NCI-H2081 (cell line): Measurements from ENCODE around the gene RRP15.

Experiments used
- DNase-seq, 2 experiments: peaks; one replicate each; lab custom pipeline; 2025; lab: John Stamatoyannopoulos, UW

The RRP15 gene

GRCh38 chr1:218362418-218363076 lies 77.5 kb downstream of the RRP15 start:
- DNase-seq, result no peak

GRCh38 chr1:218363141-218363540 lies 78.0 kb downstream of the RRP15 start:
- no peak for DNase-seq

DNA sequence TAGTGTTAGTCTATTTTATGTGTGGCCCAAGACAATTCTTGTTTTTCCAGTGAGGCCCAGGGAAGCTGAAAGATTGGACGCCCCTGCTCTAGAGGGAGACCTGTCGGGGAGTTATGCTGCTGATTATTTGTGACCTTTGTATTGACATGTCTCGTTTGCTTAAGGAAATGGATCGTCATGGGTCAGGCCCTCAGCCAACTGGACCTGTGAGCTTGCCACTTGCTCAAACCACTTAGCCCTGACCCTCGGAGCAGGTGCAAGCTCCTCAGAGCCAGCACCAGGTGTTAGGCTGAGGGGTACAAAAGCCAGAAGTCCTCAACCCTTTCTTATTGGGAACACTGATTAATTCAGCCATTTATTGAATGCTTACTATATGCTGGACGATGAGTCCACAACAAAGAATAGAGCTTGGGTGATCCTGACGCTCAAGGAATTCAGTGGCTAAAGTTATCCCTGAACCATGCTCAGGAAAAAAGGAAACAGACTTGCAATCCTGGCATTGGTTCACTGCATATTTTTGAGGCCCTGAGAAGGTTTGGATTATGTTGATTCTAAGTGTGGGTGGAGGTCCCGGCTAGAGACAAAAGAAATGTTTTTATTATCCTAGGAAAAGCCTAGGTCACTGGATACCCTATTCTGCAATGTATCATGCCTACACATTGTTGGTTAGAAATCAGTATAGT lies 79.1 kb downstream of the RRP15 start:
- no peak for DNase-seq

DNA sequence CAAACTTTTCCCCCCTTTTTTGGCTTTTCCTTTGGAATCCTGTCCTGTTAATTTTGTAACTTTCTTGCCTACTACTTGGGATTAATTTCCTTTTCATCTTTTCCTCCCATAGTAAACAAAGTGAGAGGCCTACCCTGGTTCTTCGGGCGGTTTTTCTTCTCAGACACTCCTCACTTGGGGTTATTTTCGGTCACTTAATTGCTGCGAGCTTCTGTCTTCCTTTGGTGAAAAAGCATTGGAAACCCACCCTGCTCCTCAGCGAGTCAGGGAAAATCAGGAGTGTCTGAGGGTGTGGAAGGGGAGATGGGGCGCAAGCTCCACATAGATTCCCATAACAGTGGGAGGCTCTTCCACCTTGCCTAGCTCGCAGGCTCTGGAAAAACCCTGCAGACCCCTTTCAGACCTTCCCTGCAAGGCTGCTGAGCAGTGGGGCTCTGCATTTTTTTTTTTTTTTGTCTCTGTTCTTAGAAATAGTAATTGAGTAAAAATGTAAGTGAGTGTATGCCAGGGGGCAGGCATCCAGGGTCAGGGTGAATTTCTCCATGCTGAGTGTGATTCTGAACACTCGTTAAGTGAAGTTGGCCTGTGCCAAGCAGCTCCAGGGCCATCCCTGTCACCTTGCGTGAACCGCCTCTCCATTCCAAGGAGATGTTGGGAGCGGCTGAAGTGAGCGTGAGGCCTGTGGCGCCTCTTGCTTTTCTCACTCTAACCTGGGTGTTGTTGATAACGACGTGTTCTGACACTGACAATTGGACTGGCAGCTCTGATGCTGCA lies 80.3 kb downstream of the RRP15 start:
- DNase-seq, result no peak

- peak in 1 of 2 experiments; percentile 58 for DNase-seq
Observed at GRCh38 chr1:218366322-218367052, 81.4 kb downstream of the RRP15 start.

- no peak for DNase-seq
Observed at GRCh38 chr1:218367118-218367517, 82.0 kb downstream of the RRP15 start.

- no peak for DNase-seq
Observed at GRCh38 chr1:218368686-218369085, 83.6 kb downstream of the RRP15 start.

DNA sequence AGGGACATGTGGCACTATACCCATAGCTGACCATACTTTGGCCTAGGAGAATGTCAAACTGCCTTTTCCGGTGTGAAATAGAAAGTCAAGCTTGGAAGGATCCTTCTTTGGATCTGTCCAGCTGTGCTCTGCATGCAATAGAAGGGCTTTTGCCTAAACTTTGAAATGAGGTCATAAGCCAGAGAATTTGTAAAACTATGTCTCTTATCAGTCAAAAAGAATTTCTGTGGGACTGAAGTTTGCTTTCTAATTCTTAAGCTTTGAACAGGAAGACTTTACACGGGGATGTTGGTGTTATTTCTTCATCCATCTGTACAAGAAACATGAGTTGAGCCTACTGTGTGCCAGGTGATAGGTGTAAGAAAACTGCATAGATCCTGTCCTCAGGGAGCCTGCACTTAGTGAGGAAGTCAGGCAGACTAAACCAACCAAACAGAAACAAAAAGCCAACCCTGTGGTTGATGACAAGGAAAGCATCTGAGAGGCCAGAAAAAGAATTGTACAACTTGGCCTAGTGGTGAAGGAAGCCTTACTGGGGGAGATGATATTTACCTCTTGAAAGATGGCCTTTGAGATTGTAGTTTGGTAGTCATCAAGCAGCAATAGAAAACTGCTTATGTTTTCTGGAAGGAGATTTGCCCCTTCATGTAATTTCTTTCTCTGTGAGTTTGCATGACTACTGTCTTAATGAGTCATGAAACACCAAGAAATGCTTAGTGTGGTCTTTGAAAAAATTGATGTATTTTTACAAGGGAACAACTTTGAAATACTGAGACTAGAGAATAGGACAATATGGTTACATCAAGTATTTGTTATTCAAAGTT lies 84.8 kb downstream of the RRP15 start:
- no peak for DNase-seq

DNA sequence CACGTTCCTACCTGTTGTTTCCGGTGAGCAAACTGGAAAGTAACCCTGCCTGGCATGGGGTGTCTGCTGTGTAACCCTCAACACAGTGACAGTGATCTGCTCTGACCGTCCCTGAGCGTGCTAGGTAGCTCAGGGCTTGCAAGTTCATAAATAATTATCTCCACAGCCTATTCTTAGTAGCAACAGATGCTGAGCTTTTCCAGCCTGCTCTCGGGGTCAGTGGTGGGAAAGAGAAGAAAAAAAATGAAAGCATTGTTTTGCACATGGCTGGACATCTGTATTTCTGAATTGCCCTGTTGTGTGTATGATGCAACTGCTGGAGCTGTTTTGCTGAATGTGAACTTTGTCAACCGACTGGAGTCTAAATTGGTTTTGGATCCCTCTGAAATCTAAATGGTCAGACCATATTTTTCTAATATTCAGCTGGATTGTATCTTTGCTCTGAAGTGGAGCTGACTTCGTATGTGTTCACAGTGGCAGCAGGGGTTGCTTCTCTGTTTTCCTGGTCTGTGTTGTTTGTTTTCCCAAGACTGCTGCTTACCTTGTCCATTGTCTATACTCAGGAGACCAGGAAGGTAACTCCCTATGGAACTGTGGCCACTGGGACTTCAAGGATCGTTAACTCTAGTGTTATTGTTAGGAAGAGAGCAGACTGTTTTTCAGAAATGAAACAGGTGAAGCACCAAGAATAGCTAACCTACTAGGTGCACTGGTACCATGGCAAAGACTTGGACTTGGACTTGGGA lies 87.0 kb downstream of the RRP15 start:
- peak in 1 of 2 experiments; percentile 26 for DNase-seq

DNA sequence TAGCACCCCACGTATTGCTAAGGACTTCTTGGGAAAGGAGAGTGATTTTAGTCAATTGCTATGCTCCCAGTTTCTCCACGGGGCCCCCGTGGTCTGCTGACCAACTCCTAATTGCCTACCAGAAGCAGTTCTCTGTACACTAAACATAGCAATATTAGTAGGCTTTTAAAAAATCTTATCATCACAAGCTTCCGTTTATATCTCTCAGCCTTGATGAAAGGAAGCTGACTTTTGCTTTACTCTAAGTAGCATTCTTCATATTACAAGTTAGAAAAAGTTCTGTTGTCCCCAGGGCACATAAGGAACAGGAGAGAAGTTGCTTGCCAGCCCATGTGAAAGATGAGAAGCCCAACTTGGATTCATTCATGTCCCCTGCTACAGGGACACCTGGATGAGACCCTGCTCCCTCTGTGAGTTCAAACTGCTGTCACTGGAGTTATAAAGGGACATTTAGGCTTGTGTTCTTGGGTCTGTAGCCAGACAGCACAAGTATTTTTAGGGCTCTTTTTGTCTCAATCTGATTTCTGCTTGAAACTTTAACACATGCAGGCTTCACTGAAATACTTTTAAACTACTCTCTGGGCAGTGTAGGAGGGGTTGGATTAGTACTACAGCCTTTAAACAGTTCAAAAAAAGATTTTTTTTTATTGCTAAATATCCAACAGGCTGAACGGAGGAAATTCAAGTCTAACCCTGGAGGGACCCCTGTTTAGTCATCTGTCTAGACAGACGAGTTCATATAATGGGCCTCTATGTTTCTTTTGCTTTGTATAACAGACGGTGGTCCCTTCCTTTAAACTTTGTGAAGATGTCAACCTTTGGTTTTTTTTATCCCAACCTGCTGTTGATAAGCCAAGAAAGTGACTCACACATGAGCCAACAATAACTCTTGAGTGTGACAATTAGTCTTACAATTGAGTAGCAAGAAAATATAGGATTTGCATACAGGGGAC lies 89.6 kb downstream of the RRP15 start:
- DNase-seq, result no peak

GRCh38 chr1:218376722-218377121 lies 91.6 kb downstream of the RRP15 start:
- no peak for DNase-seq

DNA sequence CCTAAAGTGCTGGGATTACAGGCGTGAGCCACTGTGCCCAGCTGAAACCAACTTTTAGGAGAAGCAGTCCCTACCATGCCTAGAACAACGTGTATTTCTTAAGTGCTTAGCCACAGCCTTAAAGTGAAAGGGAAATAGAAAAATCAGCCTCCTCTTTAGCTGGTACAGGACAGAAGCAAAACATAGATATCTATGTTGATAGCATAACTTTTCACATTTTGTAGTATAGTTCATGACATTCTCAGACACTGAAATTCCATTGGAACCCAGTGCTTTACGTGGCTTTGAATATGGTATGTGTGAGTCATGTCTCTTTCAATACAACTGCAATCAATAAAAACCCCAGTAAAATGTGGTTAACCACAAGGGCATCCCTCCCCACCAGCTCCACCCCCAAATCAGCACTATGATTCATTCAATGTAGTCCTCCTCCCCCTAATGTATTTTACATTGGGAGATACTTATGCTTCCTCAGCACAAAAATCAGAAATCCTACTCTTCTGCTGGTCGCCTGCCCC lies 92.1 kb downstream of the RRP15 start:
- DNase-seq, result no peak

DNA sequence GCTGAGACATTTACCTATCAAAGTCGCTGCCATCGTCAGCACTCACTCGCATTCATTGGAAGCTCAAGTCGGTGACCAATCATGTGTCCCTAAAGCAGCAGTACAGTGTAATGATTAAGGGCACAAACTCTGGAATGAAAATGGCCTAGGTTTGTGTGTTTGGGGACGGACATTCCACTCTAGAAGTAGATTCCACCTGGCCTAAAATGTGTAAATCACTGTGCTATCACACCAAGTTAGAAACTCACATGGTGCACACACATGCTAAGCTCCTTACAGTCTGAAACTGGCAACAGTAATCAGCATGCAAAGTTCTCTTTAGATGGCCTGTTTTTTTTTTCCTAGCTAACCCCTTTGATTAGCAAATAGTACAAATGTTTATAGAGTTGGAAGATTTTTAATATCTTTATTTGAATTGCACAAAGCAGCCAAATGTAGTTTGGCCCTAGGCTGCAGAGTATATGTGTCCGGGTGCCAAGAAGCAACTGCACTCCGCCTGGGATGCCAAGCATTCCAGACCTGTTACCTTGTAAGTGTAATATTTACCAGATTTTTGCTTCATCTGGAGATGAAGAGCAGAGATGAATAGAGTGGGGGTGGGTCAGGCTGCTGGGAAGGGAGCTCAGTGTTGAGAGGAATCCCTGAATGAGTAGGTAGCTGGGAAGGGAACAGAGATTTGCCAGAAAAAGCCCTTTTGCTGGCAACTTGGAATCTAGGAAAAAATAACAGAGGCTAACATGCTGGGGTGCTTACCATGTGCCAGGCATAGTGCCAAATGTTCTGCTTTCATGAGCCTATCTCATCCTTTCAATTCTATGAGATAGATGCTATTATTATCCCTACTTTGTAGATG lies 95.3 kb downstream of the RRP15 start:
- DNase-seq, result no peak

DNA sequence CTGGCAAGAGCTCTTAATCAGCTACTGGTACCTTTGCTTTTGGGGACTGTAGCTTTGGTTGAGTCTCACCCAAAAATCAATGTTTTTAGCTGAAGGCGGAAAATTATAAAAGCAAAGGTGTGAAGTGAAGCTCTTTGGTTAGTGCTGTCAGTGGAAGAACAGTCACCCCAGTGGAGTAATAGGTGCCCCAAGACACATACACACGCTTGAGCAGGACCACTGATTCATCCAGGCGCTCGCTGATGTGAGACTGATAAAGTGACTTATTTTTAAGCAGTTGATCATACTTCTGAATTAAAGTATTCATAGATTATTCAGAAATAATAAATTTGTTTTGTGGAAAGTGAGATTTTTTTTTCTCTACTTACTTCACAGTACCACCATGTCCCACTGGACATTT lies 97.2 kb downstream of the RRP15 start:
- no peak for DNase-seq

GRCh38 chr1:218383051-218383450 lies 98.0 kb downstream of the RRP15 start:
- DNase-seq, result peak in 1 of 2 experiments; percentile 45

- no peak for DNase-seq
Observed at GRCh38 chr1:218383681-218384080, 98.6 kb downstream of the RRP15 start.

DNA sequence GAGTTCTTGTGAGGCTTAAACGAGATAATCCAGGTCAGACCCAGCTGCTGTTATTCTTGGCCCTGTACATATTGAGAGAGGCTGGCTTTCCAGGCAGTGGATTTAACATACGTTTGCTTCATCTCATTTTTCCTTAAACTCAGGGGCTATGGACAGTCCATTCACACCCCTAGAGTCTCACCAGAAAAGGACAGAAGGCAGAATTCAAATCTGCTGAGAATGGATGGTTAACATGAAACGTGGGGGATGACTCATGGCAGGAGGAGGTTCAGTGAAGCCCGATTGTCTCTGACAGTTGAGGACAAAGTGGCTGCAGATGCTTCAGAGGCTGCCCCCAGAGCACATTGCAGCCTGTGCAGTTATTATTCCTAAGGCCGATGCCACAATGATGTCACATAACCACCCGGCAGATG lies 99.5 kb downstream of the RRP15 start:
- peak in 1 of 2 experiments; percentile 21 for DNase-seq
